Measurements from ENCODE around the gene SLC12A1. TPM values are rescaled to one million over a fixed set of nuclear protein-coding genes. Genes with fewer than 3 reads are reported as not detected.

The SLC12A1 gene
- total RNA-seq, 1 donor from 2014 or later = not detected

GRCh38 chr15:48333540-48333939 is 127.4 kb downstream of the SLC12A1 start:
- Histone ChIP-seq H3K4me3 (peak overlapping the region; percentile 83), H3K36me3 (peaks cover 10% of the 10 kb centered on the region), H3F3A (ENCODE audit: low read depth) (peaks cover 24% of the 10 kb centered on the region), H4K20me1 (ENCODE audit: low read depth) (peaks cover 3% of the 10 kb centered on the region), H3K4me1 (peaks cover 24% of the 10 kb centered on the region), H3K79me2 (ENCODE audit: low read depth) (peaks cover 38% of the 10 kb centered on the region), H3K9me3 (ENCODE audit: low read depth) (no peaks in the 10 kb centered on the region), H3K9ac (no peak overlapping the region), H3K27ac (no peak overlapping the region), H3K4me2 (peak overlapping the region; percentile 90), H3K27me3 (no peaks in the 10 kb centered on the region), H2AFZ (replicated peaks) (no peak overlapping the region)
- Mint-ChIP-seq H3K27me3 (ENCODE audit: insufficient read depth, low read depth) (no peaks in the 10 kb centered on the region), H3K4me3 (peak overlapping the region; percentile 97), H3K36me3 (peaks cover 18% of the 10 kb centered on the region), H3K4me1 (peaks cover 31% of the 10 kb centered on the region), H3K27ac (no peak overlapping the region), H3K9me3 (no peaks in the 10 kb centered on the region)
- no peak for TF ChIP-seq EZH2phosphoT487 (IDR thresholded peaks at IDR 0.05)
- TF ChIP-seq EZH2 (IDR thresholded peaks at IDR 0.05) = no peak
- TF ChIP-seq, protein P1, sequence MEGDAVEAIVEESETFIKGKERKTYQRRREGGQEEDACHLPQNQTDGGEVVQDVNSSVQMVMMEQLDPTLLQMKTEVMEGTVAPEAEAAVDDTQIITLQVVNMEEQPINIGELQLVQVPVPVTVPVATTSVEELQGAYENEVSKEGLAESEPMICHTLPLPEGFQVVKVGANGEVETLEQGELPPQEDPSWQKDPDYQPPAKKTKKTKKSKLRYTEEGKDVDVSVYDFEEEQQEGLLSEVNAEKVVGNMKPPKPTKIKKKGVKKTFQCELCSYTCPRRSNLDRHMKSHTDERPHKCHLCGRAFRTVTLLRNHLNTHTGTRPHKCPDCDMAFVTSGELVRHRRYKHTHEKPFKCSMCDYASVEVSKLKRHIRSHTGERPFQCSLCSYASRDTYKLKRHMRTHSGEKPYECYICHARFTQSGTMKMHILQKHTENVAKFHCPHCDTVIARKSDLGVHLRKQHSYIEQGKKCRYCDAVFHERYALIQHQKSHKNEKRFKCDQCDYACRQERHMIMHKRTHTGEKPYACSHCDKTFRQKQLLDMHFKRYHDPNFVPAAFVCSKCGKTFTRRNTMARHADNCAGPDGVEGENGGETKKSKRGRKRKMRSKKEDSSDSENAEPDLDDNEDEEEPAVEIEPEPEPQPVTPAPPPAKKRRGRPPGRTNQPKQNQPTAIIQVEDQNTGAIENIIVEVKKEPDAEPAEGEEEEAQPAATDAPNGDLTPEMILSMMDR (IDR thresholded peaks at IDR 0.05) = no peak
- no peak for DNase-seq (ENCODE audit: low spot score)

GRCh38 chr15:48334260-48334659 is 128.2 kb downstream of the SLC12A1 start:
- H3K27ac ChIP-seq = no peak overlapping the region
- H3K9ac ChIP-seq = no peak overlapping the region
- no peak overlapping the region for H2AFZ ChIP-seq (replicated peaks)
- Mint-ChIP-seq H3K9me3 (no peaks in the 10 kb centered on the region), H3K4me3 (no peak overlapping the region), H3K36me3 (peaks cover 18% of the 10 kb centered on the region), H3K27me3 (ENCODE audit: insufficient read depth, low read depth) (no peaks in the 10 kb centered on the region), H3K4me1 (peaks cover 29% of the 10 kb centered on the region), H3K27ac (no peak overlapping the region)
- H3K36me3 ChIP-seq = peaks cover 10% of the 10 kb centered on the region
- H3K79me2 ChIP-seq (ENCODE audit: low read depth) = peaks cover 34% of the 10 kb centered on the region
- H4K20me1 ChIP-seq (ENCODE audit: low read depth) = peaks cover 3% of the 10 kb centered on the region
- H3K9me3 ChIP-seq (ENCODE audit: low read depth) = no peaks in the 10 kb centered on the region
- DNase-seq (ENCODE audit: low spot score) = no peak
- no peak overlapping the region for H3K4me3 ChIP-seq
- peak overlapping the region; percentile 90 for H3K4me2 ChIP-seq
- H3K27me3 ChIP-seq = no peaks in the 10 kb centered on the region
- H3K4me1 ChIP-seq = peaks cover 24% of the 10 kb centered on the region
- TF ChIP-seq, protein P1 (IDR thresholded peaks at IDR 0.05) = peak; percentile 22
- no peak for TF ChIP-seq EZH2 (IDR thresholded peaks at IDR 0.05)
- H3F3A ChIP-seq (ENCODE audit: low read depth) = peaks cover 24% of the 10 kb centered on the region

DNA sequence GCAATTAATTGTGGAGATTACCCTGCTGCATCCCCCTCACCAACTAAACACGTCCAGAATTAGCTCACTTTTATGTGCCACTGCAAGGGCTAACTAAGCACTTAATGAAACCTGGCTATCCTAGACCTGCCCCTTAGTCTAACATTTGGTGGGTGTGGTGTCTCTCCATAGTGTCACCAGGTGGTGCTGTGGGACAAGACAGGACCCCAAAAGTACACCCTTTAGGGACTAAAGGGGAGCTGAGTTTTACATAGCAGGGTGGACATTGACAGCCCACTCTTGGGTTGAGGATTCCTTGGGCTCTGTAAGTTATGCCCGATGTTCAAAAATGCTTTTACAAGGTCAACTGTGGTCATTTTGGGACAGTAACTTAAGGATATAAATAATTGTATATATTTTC is 130.8 kb downstream of the SLC12A1 start:
- DNase-seq (ENCODE audit: low spot score) = peak; percentile 68
- Histone ChIP-seq H4K20me1 (ENCODE audit: low read depth) (peaks cover 3% of the 10 kb centered on the region), H3K9ac (no peak overlapping the region), H2AFZ (replicated peaks) (no peak overlapping the region), H3K27ac (no peak overlapping the region), H3K79me2 (ENCODE audit: low read depth) (peaks cover 22% of the 10 kb centered on the region), H3K27me3 (no peaks in the 10 kb centered on the region), H3K4me3 (no peak overlapping the region), H3K4me2 (no peak overlapping the region), H3K4me1 (peaks cover 15% of the 10 kb centered on the region), H3K36me3 (peaks cover 10% of the 10 kb centered on the region), H3K9me3 (ENCODE audit: low read depth) (no peaks in the 10 kb centered on the region), H3F3A (ENCODE audit: low read depth) (peaks cover 12% of the 10 kb centered on the region)
- peaks cover 18% of the 10 kb centered on the region for H3K4me1 Mint-ChIP-seq
- no peaks in the 10 kb centered on the region for H3K27me3 Mint-ChIP-seq (ENCODE audit: insufficient read depth, low read depth)
- no peak overlapping the region for H3K27ac Mint-ChIP-seq
- peaks cover 18% of the 10 kb centered on the region for H3K36me3 Mint-ChIP-seq
- TF ChIP-seq, protein P1 (IDR thresholded peaks at IDR 0.05) = peak; percentile 65
- no peak for TF ChIP-seq EZH2phosphoT487 (IDR thresholded peaks at IDR 0.05)
- no peak for TF ChIP-seq EZH2 (IDR thresholded peaks at IDR 0.05)
- H3K4me3 Mint-ChIP-seq = no peak overlapping the region
- no peaks in the 10 kb centered on the region for H3K9me3 Mint-ChIP-seq
